Measurements from ENCODE around the gene NT5DC1.
A peak's percentile ranks its signal among the peaks of the same experiment; 100 is the strongest.
"Not testable (repeated sequence)": the region's sequence is repeated elsewhere in the genome, so short reads cannot be mapped to it uniquely, and the experiment has no call there.

The NT5DC1 gene

DNA sequence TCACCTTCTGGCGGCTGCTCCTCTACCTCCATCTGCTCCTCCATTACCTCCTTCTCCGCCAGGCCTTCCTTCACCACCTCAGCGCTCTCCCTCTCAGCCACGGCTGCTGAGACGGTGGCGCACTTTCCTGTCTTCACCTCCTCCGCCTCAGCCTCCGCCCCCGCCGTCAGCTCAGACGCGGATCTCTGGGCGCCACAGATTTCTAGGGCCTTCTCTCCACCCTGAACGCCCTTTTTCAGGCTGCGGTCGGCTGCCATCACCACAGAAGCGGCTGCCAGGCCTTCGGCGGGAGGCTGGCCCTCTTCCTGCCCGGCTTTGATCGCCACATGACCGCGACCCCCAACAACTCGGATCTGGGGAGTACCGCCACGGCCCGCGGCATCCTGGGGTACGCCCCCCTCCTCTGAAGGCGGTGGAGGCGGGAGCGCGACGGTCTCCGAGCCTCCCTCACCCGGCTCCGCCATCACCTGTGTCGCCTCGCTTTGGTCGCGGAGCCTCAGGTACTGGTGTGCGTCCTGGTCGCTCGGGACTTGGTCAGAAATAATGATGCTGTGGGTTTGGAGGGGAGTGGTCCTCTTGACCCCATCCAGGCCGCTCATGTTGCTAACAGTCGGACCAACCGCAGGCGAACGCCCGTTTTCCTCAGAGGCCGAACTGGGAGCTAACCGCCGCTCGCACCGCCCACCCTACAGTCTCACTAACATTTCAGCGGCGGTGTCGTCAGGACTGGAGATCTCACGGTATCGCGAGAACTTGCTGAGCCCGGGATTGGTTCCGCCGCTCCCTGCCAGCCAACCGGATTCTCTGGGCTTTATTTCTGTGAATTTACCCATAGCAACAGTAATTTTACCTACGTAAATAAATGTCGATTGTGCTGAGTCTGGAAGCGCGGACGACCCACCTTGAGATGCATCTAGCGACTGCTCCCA lies 178.8 kb downstream of the NT5DC1 start, which contains the start of gene TSPYL1:
Gene TSPYL1 (minus strand): TSS at position 699 of the 929 bp plus-strand sequence. CDS start 100 bp downstream, at position 599.
- DNase-seq (ENCODE audit: low spot score): peak; percentile 98

DNA sequence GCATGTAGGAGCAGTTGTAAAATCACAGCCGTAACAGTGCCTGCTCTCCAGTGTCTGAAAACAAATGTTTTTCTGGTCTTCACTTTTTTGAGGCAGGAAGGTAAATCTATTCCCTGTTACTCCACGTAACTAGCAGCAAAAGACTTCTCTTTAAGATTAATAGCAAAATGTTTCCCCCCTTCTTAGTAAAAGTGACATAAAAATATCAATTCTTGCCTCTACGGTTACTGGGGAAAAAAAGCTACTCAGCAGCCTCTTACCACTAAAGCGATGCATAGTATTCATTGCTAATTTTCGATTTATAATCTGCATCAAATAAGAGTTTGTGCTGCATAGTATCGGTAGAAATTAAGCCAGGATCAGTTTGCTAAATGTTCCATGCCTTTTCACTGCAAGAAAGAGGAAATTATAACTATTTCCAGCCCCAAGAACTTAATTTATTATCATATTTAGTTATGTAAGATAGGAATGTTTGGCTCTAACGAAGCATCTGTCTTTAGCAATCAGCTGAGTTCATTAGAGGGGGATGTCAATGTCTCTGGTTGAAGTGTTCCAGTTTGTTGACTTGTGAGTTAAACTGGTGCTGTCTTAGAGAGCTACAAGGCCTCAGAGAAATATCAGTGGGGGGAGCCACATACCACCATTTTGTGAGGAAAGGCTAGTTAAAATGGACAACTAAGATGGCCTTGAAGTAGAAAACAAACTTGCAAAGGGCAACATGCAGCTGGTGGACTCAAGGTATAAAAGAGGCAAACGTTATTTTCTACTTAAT lies 179.7 kb downstream of the NT5DC1 start:
- peak; percentile 46 for DNase-seq (ENCODE audit: low spot score)

DNA sequence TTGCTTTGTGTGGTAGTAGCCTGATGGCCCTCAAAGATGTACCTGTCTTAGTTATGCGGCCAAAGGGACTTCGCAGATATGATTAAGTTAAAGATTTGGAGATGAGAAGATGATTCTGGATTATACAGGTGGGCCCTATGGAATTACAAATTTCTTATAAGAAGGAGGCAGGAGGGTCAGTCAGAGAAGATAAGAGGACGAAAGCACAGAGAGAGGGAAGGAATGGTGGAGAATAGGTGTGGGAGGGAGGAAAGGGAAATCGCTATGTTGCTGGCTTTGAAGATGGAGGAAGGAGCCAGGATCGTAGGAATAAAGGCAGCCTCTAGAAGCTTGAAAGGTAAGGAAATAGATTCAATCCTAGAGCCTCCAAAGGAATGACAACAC lies 180.3 kb downstream of the NT5DC1 start:
- DNase-seq (ENCODE audit: low spot score): no peak

DNA sequence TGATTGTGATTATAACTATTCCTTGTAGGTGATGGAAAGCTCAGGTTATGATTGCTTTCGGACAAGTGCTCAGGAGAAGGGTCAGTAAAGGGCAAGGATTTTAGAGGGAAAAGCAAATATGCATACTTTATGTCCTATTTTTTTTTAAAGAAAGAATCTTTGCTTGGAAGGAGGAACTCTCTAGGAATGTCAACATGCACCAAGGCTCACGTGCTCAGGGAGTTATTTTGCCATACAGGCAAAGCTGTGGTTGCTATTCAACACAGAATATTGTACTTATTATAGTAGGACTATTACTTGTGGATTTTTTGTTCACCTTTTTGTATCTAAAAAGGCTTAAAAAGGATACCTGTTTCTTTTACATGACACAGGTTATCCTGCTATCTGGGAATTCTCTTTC lies 182.0 kb downstream of the NT5DC1 start:
- no peak for DNase-seq (ENCODE audit: low spot score)

DNA sequence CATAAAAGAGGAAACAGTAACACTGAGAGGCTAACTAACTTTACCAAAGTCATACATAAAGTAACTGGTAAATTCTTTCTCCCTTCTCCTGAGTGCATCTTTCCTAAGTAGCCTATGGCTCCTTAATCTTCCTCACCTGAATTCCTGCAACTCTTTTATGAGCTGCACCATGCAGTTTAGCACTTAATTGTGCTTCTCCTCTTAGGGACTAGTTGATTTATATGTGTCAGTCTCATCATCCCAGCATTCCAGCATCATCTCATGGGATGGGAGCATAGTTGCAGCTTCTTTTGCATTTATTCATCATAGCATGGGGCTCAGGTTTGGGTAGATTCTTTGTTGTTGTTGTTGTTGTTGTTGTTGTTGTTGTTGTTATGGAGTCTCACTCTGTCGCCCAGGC lies 182.5 kb downstream of the NT5DC1 start:
- DNase-seq (ENCODE audit: low spot score): no peak

DNA sequence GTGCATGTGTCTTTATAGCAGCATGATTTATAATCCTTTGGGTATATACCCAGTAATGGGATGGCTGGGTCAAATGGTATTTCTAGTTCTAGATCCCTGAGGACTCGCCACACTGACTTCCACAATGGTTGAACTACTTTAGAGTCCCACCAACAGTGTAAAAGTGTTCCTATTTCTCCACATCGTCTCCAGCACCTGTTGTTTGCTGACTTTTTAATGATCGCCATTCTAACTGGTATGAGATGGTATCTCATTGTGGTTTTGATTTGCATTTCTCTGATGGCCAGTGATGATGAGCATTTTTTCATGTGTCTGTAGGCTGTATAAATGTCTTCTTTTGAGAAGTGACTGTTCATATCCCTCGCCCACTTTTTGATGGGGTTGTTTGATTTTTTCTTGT lies 184.3 kb downstream of the NT5DC1 start:
- DNase-seq (ENCODE audit: low spot score): not testable (repeated sequence)

DNA sequence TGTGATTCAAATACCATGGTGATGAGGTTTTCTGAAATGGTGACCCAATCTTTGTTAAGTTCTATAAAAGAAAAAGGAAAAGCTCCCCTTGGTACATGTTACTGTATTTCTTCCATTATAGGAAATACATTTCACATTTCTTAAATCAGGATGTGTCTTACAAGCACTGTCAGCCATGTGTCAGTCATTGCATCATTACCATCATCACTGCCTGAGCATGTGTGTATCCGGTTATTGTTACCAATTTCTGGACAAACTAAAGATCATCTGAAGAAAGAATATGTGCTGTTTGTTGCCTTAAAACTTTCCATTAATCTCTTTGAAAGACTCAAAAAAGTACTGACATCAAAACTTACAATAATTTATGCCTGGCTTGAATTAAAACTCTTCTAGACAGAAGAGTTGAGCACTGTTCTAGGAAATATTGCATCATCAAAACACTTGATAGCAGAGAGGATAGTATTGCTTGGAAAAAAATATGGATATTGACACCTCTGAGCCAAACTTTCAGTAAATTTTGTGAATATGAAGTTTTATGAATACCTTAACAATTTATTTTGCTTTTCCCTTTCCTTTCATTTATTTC lies 186.2 kb downstream of the NT5DC1 start:
- no peak for DNase-seq (ENCODE audit: low spot score)

DNA sequence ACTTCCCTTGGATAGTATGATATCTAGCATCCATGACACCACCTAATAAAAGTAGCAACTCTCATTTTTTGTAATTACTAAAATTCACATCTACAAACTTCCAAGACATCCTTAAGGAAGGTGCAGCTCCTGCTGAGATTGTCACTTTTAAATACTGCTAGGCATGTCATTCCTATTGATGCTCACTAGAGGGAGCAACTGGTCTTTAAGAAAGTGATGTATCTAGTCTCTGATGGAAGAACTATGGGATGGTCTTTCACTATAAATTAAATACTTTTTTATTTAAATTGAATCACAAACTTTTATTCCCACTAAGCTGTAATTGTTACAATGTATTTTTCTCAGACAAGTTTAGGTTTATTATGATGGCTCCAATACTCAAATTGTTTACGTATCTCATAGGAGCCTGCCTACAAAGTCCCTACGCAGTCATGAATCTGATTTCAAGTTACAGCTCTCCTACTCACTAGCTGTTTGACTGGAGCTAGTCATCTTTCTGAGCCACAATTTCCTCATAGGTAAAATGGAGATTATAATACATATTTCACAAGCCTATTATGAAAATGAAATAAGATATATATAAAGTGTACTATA lies 187.1 kb downstream of the NT5DC1 start:
- DNase-seq (ENCODE audit: low spot score): peak; percentile 61

DNA sequence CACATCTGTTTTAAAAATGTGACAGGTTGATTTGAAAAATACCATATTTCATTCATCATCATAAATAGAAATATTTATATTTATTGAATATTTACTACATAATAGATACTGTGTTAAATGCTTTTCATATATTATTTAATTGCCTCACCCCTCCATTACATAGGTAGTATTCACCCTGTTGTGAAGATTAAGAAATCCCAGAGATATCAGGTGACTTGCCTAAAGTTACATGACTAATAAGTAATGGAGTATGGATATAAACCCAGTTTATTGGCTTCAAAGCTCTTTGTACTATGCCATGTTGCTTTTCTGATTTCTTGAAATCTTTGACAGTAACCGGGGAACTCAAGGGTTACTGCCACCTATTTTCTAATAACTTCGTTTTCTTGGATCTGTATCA lies 189.2 kb downstream of the NT5DC1 start:
- no peak for DNase-seq (ENCODE audit: low spot score)

DNA sequence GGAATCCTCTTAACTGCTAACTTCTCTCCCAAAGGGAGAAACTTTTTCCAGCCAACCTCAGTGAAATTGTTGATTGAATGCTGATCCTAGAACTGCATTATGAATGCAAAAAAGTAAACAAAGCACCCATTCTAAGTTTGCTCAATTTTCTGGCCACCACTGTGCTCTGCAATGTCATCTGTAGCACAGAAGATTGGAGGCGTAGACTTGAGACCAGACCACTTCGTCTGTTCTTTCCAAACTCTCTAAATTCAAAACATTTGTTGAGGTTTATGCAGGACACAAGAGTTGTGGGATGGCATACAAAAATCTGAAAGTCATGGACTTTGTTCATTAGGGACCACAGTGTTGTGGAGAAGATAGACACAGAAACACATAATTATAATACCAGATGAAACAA lies 190.1 kb downstream of the NT5DC1 start:
- DNase-seq (ENCODE audit: low spot score): no peak

DNA sequence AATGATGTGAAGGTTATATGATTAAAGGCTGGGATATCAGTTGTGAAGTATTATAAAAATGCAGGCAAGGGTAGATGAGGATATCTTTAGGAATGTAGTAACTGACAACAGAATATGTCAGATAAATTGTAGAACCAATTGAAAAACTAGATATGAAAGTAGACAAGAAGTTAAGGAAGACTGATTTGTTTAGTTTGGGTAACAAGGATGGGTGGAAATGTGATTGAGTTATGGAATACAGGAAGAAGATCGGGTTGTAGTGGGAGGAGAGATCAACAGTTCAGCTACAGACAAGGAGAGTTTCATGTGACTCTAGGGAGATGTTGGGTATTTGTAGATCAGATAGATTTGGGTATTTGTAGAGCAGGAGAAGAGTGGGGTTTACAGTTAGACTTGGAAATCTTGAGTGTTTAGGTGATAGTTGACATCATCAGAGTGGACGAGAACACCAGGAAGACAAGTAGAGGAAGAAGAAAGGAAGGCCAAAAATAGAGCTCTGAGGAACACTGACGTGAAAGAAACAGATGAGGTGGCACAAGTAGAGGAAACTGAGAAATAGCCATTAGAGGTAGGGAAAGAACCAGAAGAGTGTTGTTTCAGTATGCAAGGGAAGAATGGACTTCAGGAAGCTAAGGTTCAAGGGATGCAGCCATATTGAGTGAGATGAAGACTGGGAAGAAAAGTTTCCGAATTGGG lies 191.2 kb downstream of the NT5DC1 start:
- DNase-seq (ENCODE audit: low spot score): no peak

DNA sequence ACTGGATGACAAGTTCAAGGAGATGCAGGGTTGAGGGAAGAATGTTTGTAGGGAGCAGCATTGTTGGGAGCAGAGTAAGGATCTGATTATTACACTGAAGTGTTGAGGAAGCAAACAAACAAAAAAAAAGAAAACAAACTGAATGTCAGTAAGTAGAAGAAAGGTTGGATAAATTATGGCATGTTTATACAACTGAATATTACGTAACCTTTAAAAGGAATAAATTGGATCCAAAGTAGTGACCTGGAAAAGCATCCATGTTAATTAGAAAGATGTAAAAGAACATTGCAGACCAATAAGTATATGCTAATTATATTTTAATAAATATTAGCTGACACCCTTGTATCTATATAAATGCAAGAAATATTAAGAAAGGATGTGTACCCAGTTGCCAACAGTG lies 191.9 kb downstream of the NT5DC1 start:
- DNase-seq (ENCODE audit: low spot score): no peak

DNA sequence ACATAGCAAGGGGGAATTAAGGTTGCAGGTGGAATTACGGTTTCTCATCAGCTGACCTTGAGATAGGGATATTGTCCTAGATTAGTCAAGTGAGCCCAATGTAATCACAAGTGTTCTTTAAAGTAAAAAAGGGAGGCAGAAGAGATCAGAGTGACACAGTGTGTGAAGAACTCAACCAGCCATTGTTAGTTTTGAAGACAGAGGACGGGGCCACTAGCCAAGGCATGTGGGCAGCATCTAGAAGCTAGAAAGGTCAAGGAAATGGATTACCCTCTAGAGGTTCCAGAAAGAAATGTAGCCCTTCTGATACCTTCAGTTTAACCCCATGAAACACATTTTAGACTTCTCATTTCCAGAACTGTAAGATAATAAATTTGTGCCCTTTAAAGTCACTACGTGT lies 197.6 kb downstream of the NT5DC1 start:
- DNase-seq (ENCODE audit: low spot score): no peak

DNA sequence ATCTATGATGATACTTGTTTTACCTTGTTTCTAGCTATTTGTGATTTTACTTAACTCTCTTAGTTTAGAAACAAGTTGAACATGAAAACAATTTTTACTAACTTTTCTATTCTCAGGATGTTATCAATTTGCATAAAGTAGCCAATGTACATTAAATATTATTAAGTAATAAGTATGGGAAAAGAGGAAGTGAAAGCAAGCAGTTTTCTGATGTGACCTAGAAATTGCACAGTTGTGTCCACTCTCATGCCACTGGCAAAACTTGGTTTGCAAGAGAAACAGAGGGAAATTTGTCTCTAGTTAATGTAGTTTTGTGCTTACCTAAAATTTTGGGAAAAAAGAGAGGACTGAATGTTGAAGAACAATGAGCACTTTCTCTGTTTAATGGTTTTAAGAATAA lies 198.3 kb downstream of the NT5DC1 start:
- peak; percentile 19 for DNase-seq (ENCODE audit: low spot score)
